Measurements from ENCODE around the gene ZXDA. TPM values are rescaled to one million over a fixed set of nuclear protein-coding genes. Genes with fewer than 3 reads are reported as not detected.

ZXDA gene
- total and polyA plus RNA-seq, 2 donors (not counting 1 experiment from before 2014, with no cell fraction given) = 1.8 to 7.6 TPM

GRCh38 chrX:57933321-57933720 is 23.1 kb upstream of the ZXDA start:
- Histone ChIP-seq H3K27me3 (ENCODE audit: control insufficient read depth, insufficient read depth, low read length) (no peaks in the 10 kb centered on the region), H3K4me2 (ENCODE audit: extremely low read depth, insufficient read depth, low read length) (no peak overlapping the region), H3K4me1 (ENCODE audit: control insufficient read depth, extremely low read depth, insufficient read depth, low read length) (no peaks in the 10 kb centered on the region), H3K79me2 (ENCODE audit: control insufficient read depth, insufficient read depth, low read length) (no peaks in the 10 kb centered on the region), H3K4me3 (replicated peaks in 1 of 4; ENCODE audit: control extremely low read depth in 1 of 4, insufficient read depth in 1 of 4, low read depth in 3 of 4, low read length in 4 of 4) (no peak overlapping the region), H2AFZ (ENCODE audit: low read length) (no peak overlapping the region), H4K20me1 (ENCODE audit: control insufficient read depth, extremely low read depth, insufficient read depth, low read length) (no peaks in the 10 kb centered on the region), H3K9me3 (ENCODE audit: control insufficient read depth, insufficient read depth, low read depth, low read length) (no peaks in the 10 kb centered on the region), H3K27ac (ENCODE audit: insufficient read depth, low read length) (no peak overlapping the region), H3K36me3 (ENCODE audit: control insufficient read depth, insufficient read depth, low read length) (no peaks in the 10 kb centered on the region), H3K9ac (ENCODE audit: insufficient read depth, low read length) (no peak overlapping the region)
- DNase-seq (ENCODE audit: low read depth in 2 of 2) = no peak
- no peak for TF ChIP-seq CTCF (conservative IDR thresholded peaks at IDR 0.05 in 1 of 2, IDR thresholded peaks at IDR 0.05 in 1 of 2; ENCODE audit: low read depth in 1 of 2, low read length in 2 of 2)
- TF ChIP-seq EZH2 (IDR thresholded peaks at IDR 0.05; ENCODE audit: low read length, missing control alignments) = no peak

GRCh38 chrX:57932266-57932665 is 22.0 kb upstream of the ZXDA start:
- no peaks in the 10 kb centered on the region for H3K4me1 ChIP-seq (ENCODE audit: control insufficient read depth, extremely low read depth, insufficient read depth, low read length)
- H4K20me1 ChIP-seq (ENCODE audit: control insufficient read depth, extremely low read depth, insufficient read depth, low read length) = no peaks in the 10 kb centered on the region
- H3K4me3 ChIP-seq (replicated peaks in 1 of 4; ENCODE audit: control extremely low read depth in 1 of 4, insufficient read depth in 1 of 4, low read depth in 3 of 4, low read length in 4 of 4) = no peak overlapping the region
- no peaks in the 10 kb centered on the region for H3K27me3 ChIP-seq (ENCODE audit: control insufficient read depth, insufficient read depth, low read length)
- H2AFZ ChIP-seq (ENCODE audit: low read length) = no peak overlapping the region
- no peak for DNase-seq (ENCODE audit: low read depth in 2 of 2)
- H3K27ac ChIP-seq (ENCODE audit: insufficient read depth, low read length) = no peak overlapping the region
- TF ChIP-seq CTCF (conservative IDR thresholded peaks at IDR 0.05 in 1 of 2, IDR thresholded peaks at IDR 0.05 in 1 of 2; ENCODE audit: low read depth in 1 of 2, low read length in 2 of 2) (no peak), EZH2 (IDR thresholded peaks at IDR 0.05; ENCODE audit: low read length, missing control alignments) (no peak)
- H3K4me2 ChIP-seq (ENCODE audit: extremely low read depth, insufficient read depth, low read length) = no peak overlapping the region
- H3K9me3 ChIP-seq (ENCODE audit: control insufficient read depth, insufficient read depth, low read depth, low read length) = no peaks in the 10 kb centered on the region
- no peak overlapping the region for H3K9ac ChIP-seq (ENCODE audit: insufficient read depth, low read length)
- no peaks in the 10 kb centered on the region for H3K79me2 ChIP-seq (ENCODE audit: control insufficient read depth, insufficient read depth, low read length)
- no peaks in the 10 kb centered on the region for H3K36me3 ChIP-seq (ENCODE audit: control insufficient read depth, insufficient read depth, low read length)

- Histone ChIP-seq H3K4me2 (ENCODE audit: extremely low read depth, insufficient read depth, low read length) (no peak overlapping the region), H3K79me2 (ENCODE audit: control insufficient read depth, insufficient read depth, low read length) (no peaks in the 10 kb centered on the region), H3K27ac (ENCODE audit: insufficient read depth, low read length) (no peak overlapping the region), H3K9me3 (ENCODE audit: control insufficient read depth, insufficient read depth, low read depth, low read length) (no peaks in the 10 kb centered on the region), H3K36me3 (ENCODE audit: control insufficient read depth, insufficient read depth, low read length) (no peaks in the 10 kb centered on the region), H3K27me3 (ENCODE audit: control insufficient read depth, insufficient read depth, low read length) (no peaks in the 10 kb centered on the region), H2AFZ (ENCODE audit: low read length) (no peak overlapping the region), H3K4me1 (ENCODE audit: control insufficient read depth, extremely low read depth, insufficient read depth, low read length) (no peaks in the 10 kb centered on the region), H4K20me1 (ENCODE audit: control insufficient read depth, extremely low read depth, insufficient read depth, low read length) (no peaks in the 10 kb centered on the region), H3K4me3 (replicated peaks in 1 of 4; ENCODE audit: control extremely low read depth in 1 of 4, insufficient read depth in 1 of 4, low read depth in 3 of 4, low read length in 4 of 4) (no peak overlapping the region), H3K9ac (ENCODE audit: insufficient read depth, low read length) (no peak overlapping the region)
- TF ChIP-seq CTCF (conservative IDR thresholded peaks at IDR 0.05 in 1 of 2, IDR thresholded peaks at IDR 0.05 in 1 of 2; ENCODE audit: low read depth in 1 of 2, low read length in 2 of 2) (no peak), EZH2 (IDR thresholded peaks at IDR 0.05; ENCODE audit: low read length, missing control alignments) (no peak)
- no peak for DNase-seq (ENCODE audit: low read depth in 2 of 2)
Measured at GRCh38 chrX:57930051-57930450, 19.8 kb upstream of the ZXDA start.
